DND-41 (cell line): Measurements from ENCODE around the gene CER1.

ENCODE experiments used
- ATAC-seq: fragments of 200-7000 bp; cut with Tn5 transposase; 3 replicates; pipeline ENCODE4 v1.9.1; 2021; ENCODE audit warnings: low read depth; ENCODE audit not compliant: insufficient read depth
- DNase-seq: peaks from one replicate; pipeline ENCODE4 v3.0.0-alpha.2; 2020
- H2AFZ ChIP-seq: 2 replicates; pipeline ENCODE4 v1.6.0; 2012; ENCODE audit warnings: low read depth, low read length
- H3K27ac ChIP-seq: 2 replicates; pipeline ENCODE4 v1.5.1; 2012; ENCODE audit warnings: low read length, inconsistent platforms
- H3K27me3 ChIP-seq: fragments of 200-600 bp; sonication (generic); 2 replicates; pipeline ENCODE4 v1.6.0; 2012; ENCODE audit warnings: low read length, mild to moderate bottlenecking, inconsistent platforms; ENCODE audit not compliant: insufficient read depth, poor library complexity
- H3K36me3 ChIP-seq: 2 replicates; pipeline ENCODE4 v1.5.1; 2012; ENCODE audit warnings: low read length, inconsistent platforms; ENCODE audit not compliant: insufficient read depth
- H3K4me1 ChIP-seq: 2 replicates; pipeline ENCODE4 v1.5.1; 2012; ENCODE audit warnings: mild to moderate bottlenecking, low read length; ENCODE audit not compliant: insufficient read depth
- H3K4me2 ChIP-seq: 2 replicates; pipeline ENCODE4 v1.6.0; 2012; ENCODE audit warnings: mild to moderate bottlenecking, moderate library complexity, low read length, inconsistent platforms; ENCODE audit not compliant: insufficient read depth
- H3K4me3 ChIP-seq, 2 experiments: fragments of 200-600 bp in 1 of 2; shearing (Covaris generic) in 1 of 2; 2 replicates each; pipeline ENCODE4 v1.5.1; 2012 to 2016; ENCODE audit warnings: inconsistent platforms in 2 of 2, low read length in 2 of 2, mild to moderate bottlenecking in 2 of 2, low read depth in 1 of 2, moderate library complexity in 1 of 2
- H3K79me2 ChIP-seq: 2 replicates; pipeline ENCODE4 v1.6.0; 2012; ENCODE audit warnings: low read length, inconsistent platforms; ENCODE audit not compliant: insufficient read depth
- H3K9ac ChIP-seq: 2 replicates; pipeline ENCODE4 v1.6.0; 2012; ENCODE audit warnings: low read depth, mild to moderate bottlenecking, inconsistent platforms, low read length, moderate library complexity
- H3K9me3 ChIP-seq: 2 replicates; pipeline ENCODE4 v1.5.1; 2012; ENCODE audit warnings: low read length, moderate library complexity, mild to moderate bottlenecking, inconsistent platforms; ENCODE audit not compliant: insufficient read depth, severe bottlenecking
- H4K20me1 ChIP-seq: 2 replicates; pipeline ENCODE4 v1.6.0; 2012; ENCODE audit warnings: low read length; ENCODE audit not compliant: insufficient read depth
- CTCF ChIP-seq: IDR thresholded peaks from 2 replicates; pipeline ENCODE4 v1.5.1; 2012; ENCODE audit warnings: borderline replicate concordance, low read length, moderate library complexity, mild to moderate bottlenecking; ENCODE audit not compliant: poor library complexity, severe bottlenecking; ENCODE audit errors: extremely low read depth
- EZH2 ChIP-seq: IDR thresholded peaks from 3 replicates; pipeline ENCODE4 v1.6.1; 2012; ENCODE audit warnings: borderline replicate concordance, low read depth, mild to moderate bottlenecking, moderate library complexity, low read length, inconsistent platforms; ENCODE audit not compliant: severe bottlenecking

Gene CER1

GRCh38 chr9:14750821-14751220 lies 28.3 kb upstream of the CER1 start:
- H3K27me3 ChIP-seq = peaks cover 8% of the 10 kb centered on the region

GRCh38 chr9:14749741-14750211 lies 27.2 kb upstream of the CER1 start:
- DNase-seq = peak; percentile 18
- Histone ChIP-seq H3K79me2 (no peaks in the 10 kb centered on the region), H3K4me2 (no peak overlapping the region), H3K27ac (no peak overlapping the region), H3K9ac (no peak overlapping the region), H2AFZ (no peak overlapping the region), H3K36me3 (no peaks in the 10 kb centered on the region), H3K4me1 (no peaks in the 10 kb centered on the region; the same call in 1 of the 2 replicates), H3K27me3 (peaks cover 8% of the 10 kb centered on the region), H3K4me3 (no peak overlapping the region), H4K20me1 (no peaks in the 10 kb centered on the region), H3K9me3 (no peaks in the 10 kb centered on the region)
- ATAC-seq = peak; percentile 76
- TF ChIP-seq CTCF (no peak), EZH2 (no peak)

More at GRCh38 chr9:14750821-14751220, 28.3 kb upstream of the CER1 start:
- H3K4me3 ChIP-seq = no peak overlapping the region
- H4K20me1 ChIP-seq = no peaks in the 10 kb centered on the region
- H3K4me2 ChIP-seq = no peak overlapping the region
- H3K27ac ChIP-seq = no peak overlapping the region
- H3K9me3 ChIP-seq = no peaks in the 10 kb centered on the region
- no peaks in the 10 kb centered on the region for H3K79me2 ChIP-seq
- no peak for DNase-seq
- no peak overlapping the region for H3K9ac ChIP-seq
- H3K4me1 ChIP-seq = no peaks in the 10 kb centered on the region; the same call in 1 of the 2 replicates
- ATAC-seq = no peak
- TF ChIP-seq EZH2 = no peak
- no peak for TF ChIP-seq CTCF
- H2AFZ ChIP-seq = no peak overlapping the region
- H3K36me3 ChIP-seq = no peaks in the 10 kb centered on the region

- H2AFZ ChIP-seq = no peak overlapping the region
- no peak overlapping the region for H3K27ac ChIP-seq
- no peak overlapping the region for H3K9ac ChIP-seq
- H3K4me3 ChIP-seq = no peak overlapping the region
- DNase-seq = no peak
- H4K20me1 ChIP-seq = no peaks in the 10 kb centered on the region
- no peak for ATAC-seq
- no peaks in the 10 kb centered on the region for H3K79me2 ChIP-seq
- TF ChIP-seq EZH2 = no peak
- TF ChIP-seq CTCF = no peak
- H3K4me1 ChIP-seq = no peaks in the 10 kb centered on the region; the same call in 1 of the 2 replicates
- H3K4me2 ChIP-seq = no peak overlapping the region
- H3K36me3 ChIP-seq = no peaks in the 10 kb centered on the region
- no peaks in the 10 kb centered on the region for H3K9me3 ChIP-seq
- peaks cover 8% of the 10 kb centered on the region for H3K27me3 ChIP-seq
Observed at GRCh38 chr9:14748373-14748772, 25.8 kb upstream of the CER1 start.

GRCh38 chr9:14747111-14747510 lies 24.6 kb upstream of the CER1 start:
- Histone ChIP-seq H3K4me2 (no peak overlapping the region), H2AFZ (no peak overlapping the region), H3K27me3 (peaks cover 8% of the 10 kb centered on the region), H3K9ac (no peak overlapping the region), H3K4me3 (no peak overlapping the region), H3K79me2 (no peaks in the 10 kb centered on the region), H3K4me1 (no peaks in the 10 kb centered on the region; the same call in 1 of the 2 replicates), H3K9me3 (no peaks in the 10 kb centered on the region), H3K36me3 (no peaks in the 10 kb centered on the region), H4K20me1 (no peaks in the 10 kb centered on the region), H3K27ac (no peak overlapping the region)
- ATAC-seq (no peak), DNase-seq (no peak)
- TF ChIP-seq CTCF (no peak), EZH2 (no peak)
